Measurements from ENCODE around the gene WIPF3. TPM values are rescaled to one million over a fixed set of nuclear protein-coding genes. Genes with fewer than 3 reads are reported as not detected.

Gene WIPF3, protein sequence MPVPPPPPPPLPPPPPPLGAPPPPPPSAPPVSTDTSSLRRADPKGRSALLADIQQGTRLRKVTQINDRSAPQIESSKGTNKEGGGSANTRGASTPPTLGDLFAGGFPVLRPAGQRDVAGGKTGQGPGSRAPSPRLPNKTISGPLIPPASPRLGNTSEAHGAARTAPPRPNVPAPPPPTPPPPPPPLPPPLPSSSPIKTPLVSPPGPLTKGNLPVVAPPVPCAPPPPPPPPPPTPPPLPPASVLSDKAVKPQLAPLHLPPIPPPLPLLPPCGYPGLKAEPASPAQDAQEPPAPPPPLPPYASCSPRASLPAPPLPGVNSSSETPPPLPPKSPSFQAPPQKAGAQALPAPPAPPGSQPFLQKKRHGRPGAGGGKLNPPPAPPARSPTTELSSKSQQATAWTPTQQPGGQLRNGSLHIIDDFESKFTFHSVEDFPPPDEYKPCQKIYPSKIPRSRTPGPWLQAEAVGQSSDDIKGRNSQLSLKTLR
- 1.5 TPM for total RNA-seq (ENCODE audit: unreplicated experiment)
- long read RNA-seq, partial matches to known transcripts: 0 of 2 reads
- long read RNA-seq, other reads (novel, unspliced or antisense): 2 of 2 reads

DNA sequence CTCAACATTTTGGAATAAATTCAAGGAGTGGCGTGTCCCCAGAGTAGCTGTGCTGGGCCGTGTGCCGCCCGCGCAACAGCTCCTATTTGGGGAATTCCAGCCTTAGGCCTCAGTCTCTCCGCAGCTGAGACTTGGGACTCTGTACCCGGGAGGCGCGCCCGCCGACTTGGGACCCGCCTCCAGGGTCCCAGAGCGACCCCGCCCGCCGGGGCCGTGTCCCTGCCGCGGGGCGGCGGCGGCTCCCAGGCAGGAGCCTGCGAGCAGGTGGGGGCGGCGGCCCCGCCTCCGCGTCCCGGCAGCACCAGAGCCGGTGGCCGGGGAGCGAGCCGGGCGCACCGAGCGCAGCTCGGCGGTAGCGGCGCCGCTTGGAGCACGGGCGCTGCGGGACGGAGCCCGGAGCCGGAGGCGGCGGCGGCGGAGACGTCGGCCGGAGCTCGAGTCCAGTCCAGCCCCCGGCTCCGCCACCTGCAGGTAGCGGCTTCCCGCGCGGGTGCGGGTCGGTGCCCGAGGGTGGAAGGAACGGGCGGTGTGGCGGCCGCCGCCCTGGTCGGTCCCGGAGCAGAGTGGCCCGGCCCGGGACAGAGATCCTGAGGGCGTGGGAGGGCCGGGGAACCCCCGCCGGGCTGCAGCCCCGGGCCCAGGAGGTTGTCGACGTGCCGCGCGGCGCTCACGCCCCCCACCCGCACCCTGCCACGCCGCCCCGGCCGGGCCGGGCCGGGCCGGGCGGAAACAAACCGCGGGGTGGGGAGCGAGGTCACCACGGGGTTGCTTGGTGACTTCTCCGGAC lies at the start of gene WIPF3:
TSS of gene WIPF3 (plus strand) at position 301 of the 787 bp plus-strand sequence. CDS start 28,217 bp downstream, outside the sequence.
- H3K4me1 Mint-ChIP-seq (ENCODE audit: unreplicated experiment): peaks cover 10% of the 10 kb centered on the region
- peak within 1 kb of the TSS; percentile 86 for H3K4me3 Mint-ChIP-seq (ENCODE audit: unreplicated experiment)
- TF ChIP-seq CTCF (IDR thresholded peaks at IDR 0.05; ENCODE audit: unreplicated experiment): no peak
- H3K9me3 Mint-ChIP-seq (ENCODE audit: unreplicated experiment): no peaks in the 10 kb centered on the region
- peaks cover 5% of the 10 kb centered on the region for H3K36me3 Mint-ChIP-seq (ENCODE audit: low read depth, unreplicated experiment)
- DNase-seq (ENCODE audit: low spot score): peak; percentile 55
- no peak within 1 kb of the TSS for H3K27ac Mint-ChIP-seq (ENCODE audit: unreplicated experiment)
- peaks cover 6% of the 10 kb centered on the region for H3K27me3 Mint-ChIP-seq (ENCODE audit: unreplicated experiment)

DNA sequence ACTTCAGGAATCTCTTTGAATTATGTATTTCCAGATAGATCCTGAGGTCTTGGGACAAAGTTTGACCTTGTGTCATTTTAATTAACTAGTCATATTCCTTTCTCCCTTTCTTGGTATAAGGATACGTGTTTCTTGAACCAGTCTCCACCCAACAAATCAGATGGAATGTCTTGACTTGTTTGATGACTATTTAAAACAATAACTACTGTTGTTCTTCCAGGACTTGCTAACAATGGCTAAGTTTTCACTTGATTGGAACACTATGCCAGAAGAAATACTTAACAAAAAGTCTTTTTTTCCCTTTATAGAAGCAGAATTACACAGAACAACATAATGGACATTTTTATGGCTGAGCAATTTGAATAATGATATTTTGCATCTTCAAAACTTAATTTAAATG lies 43.0 kb upstream of the WIPF3 start:
- Mint-ChIP-seq H3K27ac (ENCODE audit: unreplicated experiment) (no peak overlapping the region), H3K36me3 (ENCODE audit: low read depth, unreplicated experiment) (no peaks in the 10 kb centered on the region), H3K27me3 (ENCODE audit: unreplicated experiment) (peaks cover 3% of the 10 kb centered on the region), H3K4me1 (ENCODE audit: unreplicated experiment) (peaks cover 14% of the 10 kb centered on the region), H3K9me3 (ENCODE audit: unreplicated experiment) (no peaks in the 10 kb centered on the region), H3K4me3 (ENCODE audit: unreplicated experiment) (no peak overlapping the region)
- DNase-seq (ENCODE audit: low spot score): no peak
- TF ChIP-seq CTCF (IDR thresholded peaks at IDR 0.05; ENCODE audit: unreplicated experiment): no peak

GRCh38 chr7:29764227-29764626 lies 42.1 kb upstream of the WIPF3 start:
- Mint-ChIP-seq H3K27me3 (ENCODE audit: unreplicated experiment) (peaks cover 3% of the 10 kb centered on the region), H3K36me3 (ENCODE audit: low read depth, unreplicated experiment) (no peaks in the 10 kb centered on the region), H3K27ac (ENCODE audit: unreplicated experiment) (no peak overlapping the region), H3K4me1 (ENCODE audit: unreplicated experiment) (peaks cover 14% of the 10 kb centered on the region), H3K9me3 (ENCODE audit: unreplicated experiment) (no peaks in the 10 kb centered on the region), H3K4me3 (ENCODE audit: unreplicated experiment) (no peak overlapping the region)
- TF ChIP-seq CTCF (IDR thresholded peaks at IDR 0.05; ENCODE audit: unreplicated experiment): no peak
- DNase-seq (ENCODE audit: low spot score): peak; percentile 8

GRCh38 chr7:29765490-29765889 lies 40.8 kb upstream of the WIPF3 start:
- Mint-ChIP-seq H3K27me3 (ENCODE audit: unreplicated experiment) (peaks cover 3% of the 10 kb centered on the region), H3K4me1 (ENCODE audit: unreplicated experiment) (peaks cover 14% of the 10 kb centered on the region), H3K27ac (ENCODE audit: unreplicated experiment) (no peak overlapping the region), H3K36me3 (ENCODE audit: low read depth, unreplicated experiment) (no peaks in the 10 kb centered on the region), H3K9me3 (ENCODE audit: unreplicated experiment) (no peaks in the 10 kb centered on the region), H3K4me3 (ENCODE audit: unreplicated experiment) (no peak overlapping the region)
- no peak for DNase-seq (ENCODE audit: low spot score)
- TF ChIP-seq CTCF (IDR thresholded peaks at IDR 0.05; ENCODE audit: unreplicated experiment): no peak
